DND-41 (cell line): ENCODE data around the gene NRN1.

Experiments used
- CTCF ChIP-seq: IDR thresholded peaks from 2 replicates; pipeline ENCODE4 v1.5.1; 2012; ENCODE audit warnings: borderline replicate concordance, low read length, moderate library complexity, mild to moderate bottlenecking; ENCODE audit not compliant: poor library complexity, severe bottlenecking; ENCODE audit errors: extremely low read depth
- EZH2 ChIP-seq: IDR thresholded peaks from 3 replicates; pipeline ENCODE4 v1.6.1; 2012; ENCODE audit warnings: borderline replicate concordance, low read depth, mild to moderate bottlenecking, moderate library complexity, low read length, inconsistent platforms; ENCODE audit not compliant: severe bottlenecking

GRCh38 chr6:6008648-6009421, 2.1 kb upstream of the NRN1 start:
- no peak for TF ChIP-seq CTCF
- TF ChIP-seq EZH2 = no peak
